ENCODE measurements around the gene ACSL1.

DNA sequence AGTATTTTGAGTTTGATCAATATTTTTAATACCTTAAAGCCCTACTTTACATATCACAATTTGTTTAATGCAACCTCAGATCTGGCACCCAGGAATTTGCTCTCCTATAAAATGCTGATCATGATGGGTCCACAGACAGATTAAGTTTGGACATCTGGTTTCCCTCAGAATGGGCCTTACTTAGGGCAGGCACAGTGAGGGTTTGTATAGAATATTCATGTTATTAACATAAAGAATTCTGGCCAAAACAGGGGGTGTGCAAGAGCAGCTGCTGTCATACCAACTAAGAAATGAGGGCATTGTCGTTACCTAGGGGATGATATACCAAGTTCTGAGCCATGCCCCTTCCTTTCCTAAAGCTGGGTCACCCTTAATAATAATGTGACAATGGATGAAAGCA, 54.4 kb downstream of the ACSL1 start:
- TF ChIP-seq, protein P1, sequence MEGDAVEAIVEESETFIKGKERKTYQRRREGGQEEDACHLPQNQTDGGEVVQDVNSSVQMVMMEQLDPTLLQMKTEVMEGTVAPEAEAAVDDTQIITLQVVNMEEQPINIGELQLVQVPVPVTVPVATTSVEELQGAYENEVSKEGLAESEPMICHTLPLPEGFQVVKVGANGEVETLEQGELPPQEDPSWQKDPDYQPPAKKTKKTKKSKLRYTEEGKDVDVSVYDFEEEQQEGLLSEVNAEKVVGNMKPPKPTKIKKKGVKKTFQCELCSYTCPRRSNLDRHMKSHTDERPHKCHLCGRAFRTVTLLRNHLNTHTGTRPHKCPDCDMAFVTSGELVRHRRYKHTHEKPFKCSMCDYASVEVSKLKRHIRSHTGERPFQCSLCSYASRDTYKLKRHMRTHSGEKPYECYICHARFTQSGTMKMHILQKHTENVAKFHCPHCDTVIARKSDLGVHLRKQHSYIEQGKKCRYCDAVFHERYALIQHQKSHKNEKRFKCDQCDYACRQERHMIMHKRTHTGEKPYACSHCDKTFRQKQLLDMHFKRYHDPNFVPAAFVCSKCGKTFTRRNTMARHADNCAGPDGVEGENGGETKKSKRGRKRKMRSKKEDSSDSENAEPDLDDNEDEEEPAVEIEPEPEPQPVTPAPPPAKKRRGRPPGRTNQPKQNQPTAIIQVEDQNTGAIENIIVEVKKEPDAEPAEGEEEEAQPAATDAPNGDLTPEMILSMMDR (conservative IDR thresholded peaks at IDR 0.05) = no peak
- no peak for TF ChIP-seq ZFX (IDR thresholded peaks at IDR 0.05)
